Common myeloid progenitor, CD34-positive (primary cell): Measurements from ENCODE around the gene MRPL27.

ENCODE experiments used
- CTCF ChIA-PET: fragments of 350-600 bp; sonication (Branson Sonifier 250); formaldehyde crosslinking; loops from one replicate; lab custom pipeline; 2021; ENCODE audit warnings: antibody characterized with exemption; lab: Charles Lee
- POLR2A ChIA-PET: fragments of 350-600 bp; sonication (Branson Sonifier 250); formaldehyde crosslinking; loops from one replicate; lab custom pipeline; 2021; ENCODE audit warnings: antibody characterized with exemption; lab: Charles Lee
- DNase-seq, 3 donors: peaks; one replicate each; pipeline versions ENCODE4 v3.0.0 to v3.0.0-alpha.2; 2013
- H3K27ac ChIP-seq, 2 experiments: 1 replicate in 1 of 2; 2 replicates in 1 of 2; pipeline ENCODE4 v1.7.0; 2013; ENCODE audit warnings: inconsistent platforms in 2 of 2, low read length in 2 of 2, mild to moderate bottlenecking in 2 of 2, low read depth in 1 of 2, moderate library complexity in 1 of 2; ENCODE audit not compliant: severe bottlenecking in 2 of 2, insufficient read depth in 1 of 2, poor library complexity in 1 of 2
- H3K27me3 ChIP-seq, 5 experiments: replicated peaks in 2 of 5; 1 replicate in 3 of 5; 2 replicates in 2 of 5; pipeline versions ENCODE4 v1.6.1 to v1.7.0; 2013; ENCODE audit warnings: low read length in 4 of 5, mild to moderate bottlenecking in 2 of 5, moderate library complexity in 2 of 5, inconsistent platforms in 1 of 5; ENCODE audit not compliant: insufficient read depth in 5 of 5, control insufficient read depth in 4 of 5
- H3K36me3 ChIP-seq, 4 experiments: 1 replicate in 2 of 4; 2 replicates in 2 of 4; pipeline versions ENCODE4 v1.6.1 to v1.7.0; 2013; ENCODE audit warnings: low read length in 3 of 4, control low read depth in 1 of 4, mild to moderate bottlenecking in 1 of 4; ENCODE audit not compliant: control insufficient read depth in 4 of 4, insufficient read depth in 4 of 4
- H3K4me1 ChIP-seq, 4 experiments: 1 replicate in 3 of 4; 2 replicates in 1 of 4; pipeline versions ENCODE4 v1.6.1 to v1.7.1; 2013; ENCODE audit warnings: low read length in 3 of 4, mild to moderate bottlenecking in 3 of 4, control low read depth in 1 of 4, inconsistent platforms in 1 of 4, moderate library complexity in 1 of 4; ENCODE audit not compliant: control insufficient read depth in 4 of 4, insufficient read depth in 4 of 4; ENCODE audit errors: control extremely low read depth in 1 of 4
- H3K4me3 ChIP-seq, 7 experiments: 1 replicate in 4 of 7; 2 replicates in 3 of 7; pipeline versions ENCODE4 v1.5.1 to v1.7.0; 2013; ENCODE audit warnings: mild to moderate bottlenecking in 7 of 7, low read length in 6 of 7, moderate library complexity in 6 of 7, inconsistent platforms in 2 of 7, low read depth in 2 of 7, control low read depth in 1 of 7; ENCODE audit not compliant: insufficient read depth in 4 of 7, control insufficient read depth in 1 of 7; ENCODE audit errors: extremely low read depth in 1 of 7
- H3K9me3 ChIP-seq, 5 experiments: 1 replicate in 4 of 5; 2 replicates in 1 of 5; pipeline versions ENCODE4 v1.6.1 to v1.7.1; 2013; ENCODE audit warnings: low read length in 4 of 5, mild to moderate bottlenecking in 2 of 5, inconsistent platforms in 1 of 5, low read depth in 1 of 5, moderate library complexity in 1 of 5; ENCODE audit not compliant: control insufficient read depth in 4 of 5, insufficient read depth in 2 of 5; ENCODE audit errors: control extremely low read depth in 1 of 5
- WGBS: methylation state at CpG from one replicate; pipeline ENCODE4 v1.1.5; 2013; ENCODE audit not compliant: insufficient coverage; 5-methylcytosine and 5-hydroxymethylcytosine counted together

The MRPL27 gene

DNA sequence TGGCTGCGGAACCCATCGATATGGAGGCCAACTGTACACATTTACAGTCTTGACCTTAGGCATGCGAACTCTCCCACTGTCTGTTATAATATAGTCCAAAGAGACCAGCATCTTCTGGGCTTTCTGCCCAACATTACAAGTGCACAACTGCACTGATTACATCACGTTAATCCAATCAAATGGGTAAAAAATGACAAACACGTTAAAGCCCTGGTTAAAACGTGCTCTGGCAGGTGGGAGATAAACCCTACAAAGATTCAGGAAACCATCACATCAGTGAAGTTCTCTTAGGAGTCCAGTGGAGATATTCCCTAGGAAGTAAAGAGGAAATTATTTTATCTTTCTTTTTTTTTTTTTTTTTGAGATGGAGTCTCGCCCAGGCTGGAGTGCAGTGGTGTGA, 50.7 kb downstream of the MRPL27 start:
- Histone ChIP-seq H3K36me3 (no peaks in the 10 kb centered on the region), H3K9me3 (no peaks in the 10 kb centered on the region), H3K27ac (no peak overlapping the region), H3K4me1 (no peaks in the 10 kb centered on the region), H3K4me3 (no peak overlapping the region), H3K27me3 (peaks cover 0 to 2% (median 0%) of the 10 kb centered on the region in 5 experiments)
- WGBS: 100% methylated on average over 6 of the region's 7 CpGs
- CTCF ChIA-PET: no interaction called here
- POLR2A ChIA-PET: interaction anchor here (0.7 kb wide), 1 partner anchor 508 kb away, joined by 4 read pairs; no protein-coding TSS in a partner anchor
- no peak for DNase-seq

DNA sequence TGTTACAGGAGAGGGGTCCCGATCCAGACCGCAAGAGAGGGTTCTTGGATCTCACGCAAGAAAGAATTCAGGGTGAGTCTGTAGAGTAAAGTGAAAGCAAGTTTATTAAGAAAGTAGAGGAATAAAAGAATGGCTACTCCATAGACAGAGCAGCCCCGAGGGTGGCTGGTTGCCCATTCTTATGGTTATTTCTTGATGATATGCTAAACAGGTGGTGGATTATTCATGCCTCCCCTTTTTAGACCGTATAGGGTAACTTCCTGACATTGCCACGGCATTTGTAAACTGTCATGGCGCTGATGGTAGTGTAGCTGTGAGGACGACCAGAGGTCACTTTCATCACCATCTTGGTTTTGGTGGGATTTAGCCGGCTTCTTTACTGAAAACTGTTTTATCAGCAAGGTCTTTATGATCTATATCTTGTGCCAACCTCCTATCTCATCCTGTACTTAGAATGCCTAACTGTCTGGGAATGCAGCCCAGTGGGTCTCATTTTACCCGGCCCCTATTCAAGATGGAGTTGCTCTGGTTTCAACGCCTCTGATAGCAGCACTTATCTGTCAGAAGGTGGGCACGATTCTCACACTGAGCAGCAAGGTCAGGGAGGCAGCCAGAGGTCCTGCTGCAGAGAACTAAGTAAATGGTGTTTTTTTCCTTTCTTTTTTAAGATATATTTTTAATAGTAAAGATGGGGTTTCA, 53.5 kb downstream of the MRPL27 start:
- no peaks in the 10 kb centered on the region for H3K9me3 ChIP-seq
- H3K27me3 ChIP-seq: peaks cover 0 to 2% (median 0%) of the 10 kb centered on the region in 5 experiments
- ChIA-PET POLR2A (no interaction called here), CTCF (interaction anchor here (1.1 to 1.2 kb wide), 3 partner anchors 10 to 22 kb away, joined by 3 to 5 read pairs (median 3); no protein-coding TSS in a partner anchor)
- H3K4me3 ChIP-seq: no peak overlapping the region
- 90% methylated on average over 8 of the region's 12 CpGs for WGBS
- DNase-seq: no peak
- no peaks in the 10 kb centered on the region for H3K36me3 ChIP-seq
- no peak overlapping the region for H3K27ac ChIP-seq
- H3K4me1 ChIP-seq: no peaks in the 10 kb centered on the region

DNA sequence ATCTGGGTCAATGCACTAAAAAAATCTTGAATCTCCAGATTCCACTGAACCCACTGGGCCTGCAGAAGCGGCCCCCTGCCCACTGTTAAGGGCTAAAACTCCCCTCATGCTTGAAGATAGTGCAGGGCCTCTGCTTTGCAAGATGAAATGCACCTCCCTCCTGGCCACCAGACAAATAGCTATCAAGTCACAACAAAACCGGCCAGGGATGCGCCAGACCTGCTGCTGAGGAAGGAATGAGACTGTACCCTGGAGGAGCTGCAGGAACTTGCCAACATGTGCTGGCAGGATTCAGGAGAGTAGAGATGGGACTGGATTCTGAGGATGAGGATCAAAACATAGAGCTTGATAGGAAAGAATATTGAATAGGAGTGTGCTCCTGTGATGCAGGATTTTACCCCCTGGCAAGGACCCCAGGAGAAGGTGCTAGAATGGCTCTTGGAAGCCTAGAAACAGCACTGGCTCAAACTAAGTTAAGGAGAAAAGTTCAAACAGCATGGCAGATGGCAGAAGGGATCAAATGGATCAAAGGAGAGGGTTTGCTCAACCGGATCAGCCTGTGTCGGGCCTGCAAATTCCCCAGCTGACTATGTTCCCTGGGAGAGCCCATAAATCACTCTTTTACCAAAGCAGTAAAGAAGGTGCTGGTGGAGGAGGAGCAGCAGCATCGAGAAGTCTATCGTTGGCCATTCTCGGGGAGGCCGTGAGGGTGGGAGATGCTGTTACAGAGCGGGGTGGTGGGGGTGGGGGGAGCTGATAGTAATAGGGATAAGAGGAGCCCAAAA, 54.3 kb downstream of the MRPL27 start:
- H3K27ac ChIP-seq: no peak overlapping the region
- no peaks in the 10 kb centered on the region for H3K36me3 ChIP-seq
- no peak overlapping the region for H3K4me3 ChIP-seq
- peaks cover 0 to 2% (median 0%) of the 10 kb centered on the region in 5 experiments for H3K27me3 ChIP-seq
- no peaks in the 10 kb centered on the region for H3K4me1 ChIP-seq
- CTCF ChIA-PET: interaction anchor here (1.1 to 1.2 kb wide), 2 partner anchors 10 to 21 kb away, joined by 3 to 5 read pairs; no protein-coding TSS in a partner anchor
- POLR2A ChIA-PET: no interaction called here
- no peak for DNase-seq
- WGBS: 95% methylated on average over 8 of the region's 10 CpGs
- no peaks in the 10 kb centered on the region for H3K9me3 ChIP-seq
